OCI-LY7 (cell line): ENCODE measurements around the gene CYP2D6.

Source experiments
- CTCF ChIP-seq: fragments of 200-600 bp; sonication (generic); conservative IDR thresholded peaks from 2 replicates; pipeline ENCODE4 v1.5.1; 2014; ENCODE audit warnings: mild to moderate bottlenecking, antibody characterized with exemption, low read length, moderate library complexity, mixed read lengths
- EZH2phosphoT487 ChIP-seq: fragments of 200-600 bp; sonication (generic); IDR thresholded peaks from 2 replicates; pipeline ENCODE4 v1.6.1; 2018; ENCODE audit warnings: low read depth, borderline replicate concordance, mild to moderate bottlenecking, mixed run types, antibody characterized with exemption, low read length, moderate library complexity, mixed read lengths

- TF ChIP-seq CTCF (no peak), EZH2phosphoT487 (no peak)
Measured at GRCh38 chr22:42132457-42132856, 1.8 kb upstream of the CYP2D6 start.
